NCI-H146 treated with DMSO at 0.1 percent for 48 hours (cell line): Measurements from ENCODE around the gene ARMC9.
A peak's percentile ranks its signal among the peaks of the same experiment; 100 is the strongest.
"Not testable (repeated sequence)": the region's sequence is repeated elsewhere in the genome, so short reads cannot be mapped to it uniquely, and the experiment has no call there.

ENCODE experiments used
- DNase-seq: peaks from one replicate; lab custom pipeline; 2025; ENCODE audit not compliant: unreplicated experiment; lab: John Stamatoyannopoulos, UW

Gene ARMC9

DNA sequence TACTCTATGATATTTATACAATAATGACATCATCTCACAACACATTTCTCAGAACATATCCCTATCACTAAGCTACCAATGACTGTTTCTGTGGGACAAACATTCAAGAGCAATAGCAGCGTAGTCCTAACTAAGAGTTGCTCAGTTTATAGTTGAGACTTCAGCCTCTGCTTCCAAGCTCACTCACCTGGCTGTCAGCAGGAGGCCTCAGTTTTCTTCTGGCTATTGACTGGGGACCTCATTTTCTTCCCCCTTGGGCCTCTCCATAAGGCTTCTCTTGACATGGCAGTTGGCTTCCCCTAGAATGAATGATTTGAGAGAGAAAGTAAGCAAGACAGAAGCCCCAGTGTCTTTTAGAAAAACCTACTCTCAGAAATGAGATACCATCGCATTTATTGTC, 85.9 kb downstream of the ARMC9 start:
- no peak for DNase-seq

GRCh38 chr2:231286964-231287363, 88.5 kb downstream of the ARMC9 start:
- DNase-seq, result no peak

DNA sequence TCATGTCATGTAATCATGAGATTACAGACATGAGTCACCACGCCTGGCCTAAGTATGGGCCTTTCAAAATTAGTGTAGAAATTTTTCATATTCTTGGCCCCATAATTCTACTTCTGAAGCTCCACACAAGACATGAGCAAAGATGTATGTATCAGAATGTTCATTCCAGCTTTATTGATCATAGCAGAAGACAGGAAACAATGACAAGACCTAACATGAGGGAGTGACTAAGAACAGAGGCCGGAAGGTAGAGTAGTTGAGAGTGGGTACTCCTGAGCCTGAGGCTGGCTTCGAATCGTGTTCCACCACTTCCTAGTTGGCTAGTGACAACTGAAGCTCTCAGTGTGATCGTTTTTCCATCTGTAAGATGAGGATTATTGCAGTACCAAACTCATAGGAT, 89.3 kb downstream of the ARMC9 start:
- no peak for DNase-seq

- no peak for DNase-seq
Observed at GRCh38 chr2:231288590-231288989, 90.2 kb downstream of the ARMC9 start.

GRCh38 chr2:231290321-231291015, 92.0 kb downstream of the ARMC9 start:
- DNase-seq, result no peak

DNA sequence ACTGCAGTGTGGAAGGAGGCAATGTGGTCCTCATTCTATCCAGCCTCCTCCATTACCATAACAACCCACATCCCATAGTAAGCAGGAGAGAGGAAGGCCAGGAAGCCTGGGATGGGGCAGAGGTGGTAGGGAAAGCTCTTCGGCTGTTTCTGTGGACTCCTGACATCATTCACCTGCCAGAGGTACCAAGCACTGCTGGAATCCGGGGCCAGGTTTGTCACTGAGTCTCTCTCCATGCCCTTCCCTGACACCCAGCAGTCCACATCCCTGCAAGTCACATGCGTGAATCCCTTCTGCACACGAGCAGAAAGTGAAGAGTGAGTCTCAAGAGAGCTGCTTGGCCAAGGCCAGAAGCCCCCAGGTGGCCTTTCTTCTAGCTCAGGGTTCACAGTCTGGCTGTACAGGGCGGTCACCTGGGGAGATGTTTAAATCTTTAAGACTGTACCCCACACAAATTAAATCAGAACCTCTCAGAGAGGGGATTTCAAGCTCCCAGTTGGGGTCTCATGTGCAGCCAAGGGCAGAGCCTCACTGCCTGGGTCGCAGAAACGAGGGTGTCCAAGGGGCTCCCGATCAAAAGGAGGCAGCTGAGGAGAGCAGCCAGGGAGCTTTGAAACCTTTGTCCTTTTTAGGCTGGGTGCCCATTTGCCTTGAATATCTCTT, 94.2 kb downstream of the ARMC9 start:
- DNase-seq, result no peak

- DNase-seq, result no peak
Observed at GRCh38 chr2:231293163-231293562, 94.7 kb downstream of the ARMC9 start.

DNA sequence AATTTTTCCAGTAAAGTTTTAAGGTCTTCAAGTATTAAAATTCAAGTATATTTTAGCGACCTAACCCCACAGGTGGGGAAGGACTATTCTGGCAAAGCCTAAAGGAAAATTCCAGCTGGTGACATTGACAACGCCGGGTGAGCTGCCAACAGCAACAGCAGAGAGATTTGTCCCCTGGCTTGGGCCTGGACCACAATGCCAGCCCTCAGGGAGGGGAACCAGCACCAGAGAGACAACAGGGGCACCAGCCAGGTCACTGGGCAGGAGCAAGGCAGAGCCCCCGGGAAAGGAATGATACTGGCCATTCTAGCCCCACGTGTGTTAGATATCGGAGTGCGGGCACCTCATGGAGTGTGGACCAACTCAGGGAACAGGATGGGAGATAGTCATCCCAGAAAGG, 95.7 kb downstream of the ARMC9 start:
- DNase-seq, result no peak

DNA sequence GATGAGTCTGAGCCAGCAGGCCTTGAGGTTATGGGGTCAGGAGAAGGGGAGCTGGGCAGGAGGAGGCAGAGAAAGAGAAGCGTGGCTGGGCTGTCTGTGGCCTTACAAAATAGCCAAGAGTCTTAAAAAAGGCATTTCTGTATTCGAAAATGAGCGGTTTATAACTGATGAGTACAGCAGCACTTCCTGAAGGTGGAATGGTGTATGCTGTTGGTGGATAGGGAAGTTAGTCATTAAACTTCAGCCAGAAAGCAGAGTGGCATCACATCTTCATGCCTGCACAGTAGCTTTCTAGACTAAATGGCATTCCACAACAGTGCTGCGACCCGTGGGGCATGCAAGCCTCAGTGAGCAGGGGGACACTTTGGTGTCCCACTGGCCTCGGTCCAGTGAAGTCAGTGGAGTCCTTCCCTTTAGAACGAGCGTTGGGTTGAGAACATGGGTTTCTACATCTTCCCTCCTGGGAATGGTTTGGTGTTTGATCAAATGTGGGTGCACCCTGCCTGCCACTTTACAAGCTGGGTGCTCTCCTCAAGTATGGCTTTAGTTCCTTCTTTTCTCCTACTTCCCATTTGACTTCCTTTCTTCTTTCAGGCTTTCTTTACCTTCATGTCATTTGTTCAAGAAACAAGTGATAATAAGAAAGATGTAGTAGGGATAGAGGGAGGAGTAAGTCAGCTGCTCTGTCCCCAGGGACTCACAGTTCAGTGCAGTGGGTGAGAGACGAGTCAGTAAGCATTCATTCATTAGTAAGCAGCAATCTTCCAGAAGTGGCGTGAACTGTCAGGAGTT, 96.3 kb downstream of the ARMC9 start:
- no peak for DNase-seq

DNA sequence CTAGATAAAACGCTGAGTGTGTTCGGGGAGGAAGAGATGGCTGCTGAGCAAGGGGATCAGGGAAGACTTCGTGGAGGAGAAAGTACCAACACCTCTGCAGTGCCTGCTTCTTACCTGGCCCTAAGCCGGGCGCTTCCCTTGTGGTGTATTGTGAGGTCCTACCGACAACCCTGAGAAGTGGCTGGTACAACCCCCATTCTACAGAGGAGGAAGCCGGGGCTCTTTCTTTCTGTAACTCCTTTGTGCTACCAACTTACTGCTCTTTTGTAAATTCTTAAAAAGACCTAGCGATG, 96.9 kb downstream of the ARMC9 start:
- no peak for DNase-seq

DNA sequence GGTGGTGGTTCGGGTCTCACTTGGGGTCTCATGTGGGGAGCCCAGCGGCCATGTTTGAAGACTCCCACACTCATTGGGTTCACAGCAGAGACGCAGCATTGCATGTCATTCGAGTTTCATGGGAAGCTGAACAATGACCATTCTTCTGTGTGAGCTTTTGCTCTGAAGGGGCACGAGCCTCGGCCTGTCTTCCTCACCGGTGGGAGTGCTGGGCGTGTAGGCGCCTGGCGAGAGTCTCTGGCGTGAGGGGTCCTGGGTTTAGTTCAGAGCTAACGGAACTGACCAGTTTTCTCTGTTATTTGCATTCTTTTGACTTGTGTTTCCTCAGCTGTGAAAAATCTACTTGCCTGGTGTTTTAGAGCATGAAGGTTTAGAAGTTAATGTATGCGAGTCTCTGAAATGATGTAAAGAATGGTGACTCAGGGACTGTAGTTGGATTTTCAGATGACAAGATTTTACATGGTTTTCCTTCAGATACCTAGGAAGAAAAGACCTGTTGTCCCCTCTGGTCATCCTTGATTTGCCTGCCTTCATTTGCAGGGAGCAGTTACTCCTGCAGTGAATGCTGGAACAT, 98.1 kb downstream of the ARMC9 start:
- no peak for DNase-seq

GRCh38 chr2:231297108-231297908, 98.9 kb downstream of the ARMC9 start:
- DNase-seq, result peak; percentile 21

DNA sequence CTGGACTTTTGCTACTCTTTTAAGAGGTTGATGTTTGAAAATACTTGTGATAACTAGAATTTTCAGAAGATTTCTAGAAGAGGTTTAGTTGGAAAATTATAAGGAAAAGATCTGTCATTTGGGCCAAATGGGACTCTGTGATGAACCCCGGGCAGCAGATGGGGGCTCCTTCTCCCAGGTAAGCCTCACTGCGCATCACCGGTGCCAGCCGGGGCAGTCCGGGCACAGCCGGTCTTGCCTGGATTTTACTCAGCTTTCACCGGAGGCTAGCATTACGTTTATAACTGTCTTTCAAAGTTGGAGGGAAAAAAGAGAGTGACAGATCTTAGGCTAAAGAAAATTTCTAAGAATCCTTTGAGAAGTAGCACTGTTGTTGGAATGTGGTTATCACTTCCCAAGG, 99.7 kb downstream of the ARMC9 start:
- no peak for DNase-seq

DNA sequence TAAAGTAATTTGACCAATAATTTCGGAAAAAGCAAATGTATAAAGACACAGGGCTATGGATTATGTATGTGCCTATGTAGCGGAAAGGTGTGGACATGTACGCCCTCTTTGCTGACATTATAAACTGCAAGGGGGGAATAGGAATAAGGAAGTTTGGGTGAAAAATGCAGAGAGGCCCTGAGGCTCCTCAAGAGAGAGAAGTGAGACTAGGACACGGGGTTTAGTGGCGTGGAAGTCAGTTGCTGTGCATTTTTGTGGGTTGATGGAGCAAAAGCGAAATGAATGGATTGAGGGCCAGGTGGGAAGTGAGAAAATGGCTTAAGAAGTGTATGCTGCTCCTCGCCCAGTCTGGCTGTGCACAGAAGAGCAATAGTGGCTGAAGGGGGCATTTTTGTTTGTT, 100.8 kb downstream of the ARMC9 start:
- DNase-seq, result no peak

DNA sequence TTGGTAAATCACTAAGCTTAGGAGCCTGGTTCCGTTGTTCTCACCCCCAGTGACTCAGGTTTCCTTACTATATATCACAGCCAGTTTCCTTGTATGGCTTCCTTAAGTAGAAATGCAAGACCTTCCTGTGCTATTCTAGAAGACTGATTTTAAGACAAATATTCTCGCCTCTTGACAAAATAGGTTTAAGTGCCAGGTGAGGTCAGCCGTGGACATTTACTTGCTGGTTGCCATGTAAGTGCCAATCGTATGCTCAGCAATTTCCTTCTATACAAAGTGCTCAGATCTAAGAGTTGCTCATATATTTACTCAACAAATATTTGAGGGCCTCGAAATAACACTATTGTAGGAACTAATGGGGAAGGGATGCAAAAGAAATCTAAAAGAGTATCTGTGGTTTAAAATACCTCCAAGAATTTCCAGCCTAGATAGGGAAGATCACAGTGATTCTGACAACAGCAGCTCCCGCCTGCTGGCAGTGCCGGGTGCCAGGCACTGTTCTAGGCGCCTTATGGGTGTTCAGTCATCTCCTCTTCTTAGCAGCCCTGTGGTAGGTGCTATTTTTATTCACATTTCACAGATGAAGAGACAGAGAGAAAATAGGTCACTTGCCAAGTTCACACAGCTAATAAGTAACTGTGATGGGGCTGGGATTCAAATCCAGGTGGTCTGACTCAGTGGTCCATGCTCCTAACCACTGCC, 101.7 kb downstream of the ARMC9 start:
- DNase-seq, result no peak

DNA sequence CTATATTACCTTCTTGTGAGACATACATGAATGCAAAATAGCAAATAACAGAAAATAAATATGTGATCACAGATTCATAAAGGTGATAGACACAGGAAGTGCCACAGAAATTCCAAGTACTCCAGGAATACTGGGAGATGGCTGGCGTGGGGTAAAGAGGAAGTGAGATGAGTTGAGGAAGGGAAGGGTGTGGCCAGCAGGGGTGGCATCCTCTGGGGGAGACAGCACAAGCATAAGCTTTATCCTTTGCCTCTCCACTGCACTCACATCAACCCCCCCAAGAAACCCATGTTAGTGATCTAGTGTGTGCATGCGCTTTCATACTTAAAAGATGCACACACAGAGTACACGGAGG, 102.3 kb downstream of the ARMC9 start:
- DNase-seq, result no peak

DNA sequence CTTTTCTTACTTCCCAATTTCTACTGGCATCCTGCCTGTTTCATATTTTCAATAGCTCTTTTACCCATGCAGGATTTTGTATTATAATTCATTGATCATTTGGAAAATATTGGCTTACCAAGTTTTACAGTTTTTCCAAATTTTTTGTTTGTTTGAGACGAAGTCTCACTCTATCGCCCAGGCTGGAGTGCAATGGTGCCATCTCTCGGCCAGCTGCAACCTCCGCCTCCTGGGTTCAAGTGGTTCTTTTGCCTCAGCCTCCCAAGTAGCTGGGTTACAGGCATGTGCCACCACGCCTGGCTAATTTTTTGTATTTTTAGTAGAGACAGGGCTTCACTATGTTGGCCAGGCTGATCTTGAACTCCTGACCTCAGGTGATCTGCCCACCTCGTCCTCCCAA, 105.8 kb downstream of the ARMC9 start:
- DNase-seq, result not testable (repeated sequence)

- no peak for DNase-seq
Observed at GRCh38 chr2:231305221-231305620, 106.8 kb downstream of the ARMC9 start.

GRCh38 chr2:231306791-231307393, 108.5 kb downstream of the ARMC9 start:
- DNase-seq, result no peak

DNA sequence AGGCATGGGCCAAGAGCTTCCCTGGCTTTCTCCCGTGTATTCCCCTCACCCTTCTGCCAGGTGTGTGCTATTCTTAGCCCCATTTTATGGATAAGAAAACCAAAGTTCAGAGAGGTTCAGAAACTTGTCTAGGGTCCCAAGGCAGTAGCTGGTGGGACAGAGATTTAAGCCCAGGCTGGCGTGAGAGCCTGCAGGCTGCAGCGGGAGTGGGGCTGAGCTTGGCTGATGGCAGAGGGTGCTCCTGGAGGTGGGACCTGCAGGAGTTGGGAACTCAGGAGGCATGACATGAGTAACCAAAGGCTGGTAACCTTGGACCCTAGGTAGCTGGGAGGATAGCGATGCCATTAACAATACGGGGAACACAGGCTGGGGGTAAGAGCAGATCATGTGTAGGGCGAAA, 109.8 kb downstream of the ARMC9 start:
- DNase-seq, result no peak
